Effector memory CD8-positive, alpha-beta T cell (primary cell): ENCODE data around the gene NME9.

ENCODE experiments used
- ATAC-seq: fragments of 150-1000 bp; cut with Tn5 transposase; replicated peaks from 2 replicates; pipeline ENCODE4 v1.10.0; 2021; ENCODE audit warnings: mild to moderate bottlenecking, moderate library complexity
- DNase-seq, 3 experiments: peaks; one replicate each; pipeline ENCODE4 v3.0.0; 2021
- H3K27ac Mint-ChIP-seq, 2 donors: one replicate each; pipeline ENCODE4 v1.8.0; 2022; ENCODE audit warnings: mild to moderate bottlenecking in 2 of 2, mixed read lengths in 2 of 2, moderate library complexity in 2 of 2
- H3K27me3 Mint-ChIP-seq, 2 donors: one replicate each; pipeline ENCODE4 v1.8.0; 2022; ENCODE audit warnings: mixed read lengths in 2 of 2
- H3K36me3 Mint-ChIP-seq: one replicate; pipeline ENCODE4 v1.8.0; 2022; ENCODE audit warnings: mild to moderate bottlenecking, moderate library complexity, mixed read lengths; ENCODE audit not compliant: insufficient read depth
- H3K4me1 Mint-ChIP-seq, 2 donors: one replicate each; pipeline ENCODE4 v1.8.0; 2022; ENCODE audit warnings: low read depth in 2 of 2, mixed read lengths in 2 of 2
- H3K4me3 Mint-ChIP-seq, 2 donors: one replicate each; pipeline ENCODE4 v1.8.0; 2022; ENCODE audit warnings: mild to moderate bottlenecking in 2 of 2, mixed read lengths in 2 of 2, moderate library complexity in 2 of 2
- H3K9me3 Mint-ChIP-seq, 2 donors: one replicate each; pipeline ENCODE4 v1.8.0; 2022; ENCODE audit warnings: mixed read lengths in 2 of 2

Gene NME9

GRCh38 chr3:138314751-138315150, 14.9 kb downstream of the NME9 start:
- Mint-ChIP-seq H3K4me1 (no peaks in the 10 kb centered on the region), H3K4me3 (no peak overlapping the region), H3K27ac (no peak overlapping the region), H3K27me3 (peaks cover 0 to 23% of the 10 kb centered on the region in 2 donors), H3K9me3 (peaks cover 5 to 12% of the 10 kb centered on the region in 2 donors), H3K36me3 (no peaks in the 10 kb centered on the region)
- DNase-seq (no peak), ATAC-seq (no peak)

- DNase-seq = no peak
- H3K27ac Mint-ChIP-seq = no peak overlapping the region
- peaks cover 0 to 43% of the 10 kb centered on the region in 2 donors for H3K27me3 Mint-ChIP-seq
- no peak for ATAC-seq
- no peak overlapping the region for H3K4me3 Mint-ChIP-seq
- peaks cover 11 to 29% of the 10 kb centered on the region in 2 donors for H3K9me3 Mint-ChIP-seq
- no peaks in the 10 kb centered on the region for H3K36me3 Mint-ChIP-seq
- no peaks in the 10 kb centered on the region for H3K4me1 Mint-ChIP-seq
Observed at GRCh38 chr3:138310494-138310893, 19.2 kb downstream of the NME9 start.

- Mint-ChIP-seq H3K27me3 (peaks cover 0 to 43% of the 10 kb centered on the region in 2 donors), H3K27ac (no peak overlapping the region), H3K4me1 (no peaks in the 10 kb centered on the region), H3K36me3 (no peaks in the 10 kb centered on the region), H3K4me3 (no peak overlapping the region), H3K9me3 (peaks cover 11 to 29% of the 10 kb centered on the region in 2 donors)
- DNase-seq (no peak), ATAC-seq (no peak)
Observed at GRCh38 chr3:138308783-138309182, 20.9 kb downstream of the NME9 start.

GRCh38 chr3:138307899-138308298, 21.8 kb downstream of the NME9 start:
- H3K27ac Mint-ChIP-seq = no peak overlapping the region
- no peak for ATAC-seq
- H3K9me3 Mint-ChIP-seq = peaks cover 11 to 29% of the 10 kb centered on the region in 2 donors
- H3K27me3 Mint-ChIP-seq = peaks cover 0 to 41% of the 10 kb centered on the region in 2 donors
- no peak for DNase-seq
- H3K4me3 Mint-ChIP-seq = no peak overlapping the region
- H3K4me1 Mint-ChIP-seq = no peaks in the 10 kb centered on the region
- H3K36me3 Mint-ChIP-seq = no peaks in the 10 kb centered on the region

GRCh38 chr3:138303474-138303873, 26.2 kb downstream of the NME9 start:
- ATAC-seq (no peak), DNase-seq (no peak)
- no peak overlapping the region for H3K4me3 Mint-ChIP-seq
- no peaks in the 10 kb centered on the region for H3K36me3 Mint-ChIP-seq
- no peak overlapping the region for H3K27ac Mint-ChIP-seq
- H3K9me3 Mint-ChIP-seq = peaks cover 7 to 15% of the 10 kb centered on the region in 2 donors
- peaks cover 0 to 19% of the 10 kb centered on the region in 2 donors for H3K27me3 Mint-ChIP-seq
- H3K4me1 Mint-ChIP-seq = no peaks in the 10 kb centered on the region

- no peak overlapping the region for H3K27ac Mint-ChIP-seq
Observed at GRCh38 chr3:138300647-138301046, 29.0 kb downstream of the NME9 start.

GRCh38 chr3:138297876-138298275, 31.8 kb downstream of the NME9 start:
- H3K4me3 Mint-ChIP-seq = no peak overlapping the region
- no peak for DNase-seq
- peak overlapping the region; percentile 46 to 77 for H3K27ac Mint-ChIP-seq
- peaks cover 0 to 5% of the 10 kb centered on the region in 2 donors for H3K4me1 Mint-ChIP-seq
- H3K27me3 Mint-ChIP-seq = no peaks in the 10 kb centered on the region
- H3K36me3 Mint-ChIP-seq = peaks cover 10% of the 10 kb centered on the region
- H3K9me3 Mint-ChIP-seq = no peaks in the 10 kb centered on the region
- no peak for ATAC-seq

More at GRCh38 chr3:138300647-138301046, 29.0 kb downstream of the NME9 start:
- no peaks in the 10 kb centered on the region for H3K9me3 Mint-ChIP-seq
- no peaks in the 10 kb centered on the region for H3K4me1 Mint-ChIP-seq
- ATAC-seq (no peak), DNase-seq (no peak)
- H3K4me3 Mint-ChIP-seq = no peak overlapping the region
- no peaks in the 10 kb centered on the region for H3K27me3 Mint-ChIP-seq
- H3K36me3 Mint-ChIP-seq = peaks cover 10% of the 10 kb centered on the region

- peaks cover 0 to 5% of the 10 kb centered on the region in 2 donors for H3K4me1 Mint-ChIP-seq
- ATAC-seq = peak; percentile 93
- H3K27me3 Mint-ChIP-seq = no peaks in the 10 kb centered on the region
- peaks cover 10% of the 10 kb centered on the region for H3K36me3 Mint-ChIP-seq
- H3K9me3 Mint-ChIP-seq = no peaks in the 10 kb centered on the region
- peak overlapping the region; percentile 46 to 77 for H3K27ac Mint-ChIP-seq
- peak overlapping the region in 1 of 2 donors; percentile 12 for H3K4me3 Mint-ChIP-seq
- peak in 1 of 3 experiments; percentile 12 for DNase-seq
Observed at GRCh38 chr3:138297059-138297607, 32.5 kb downstream of the NME9 start.

- H3K27me3 Mint-ChIP-seq = no peaks in the 10 kb centered on the region
- peak overlapping the region; percentile 46 to 77 for H3K27ac Mint-ChIP-seq
- peaks cover 0 to 5% of the 10 kb centered on the region in 2 donors for H3K4me1 Mint-ChIP-seq
- DNase-seq (no peak), ATAC-seq (peak; percentile 52)
- H3K4me3 Mint-ChIP-seq = peak overlapping the region in 1 of 2 donors; percentile 12
- H3K36me3 Mint-ChIP-seq = peaks cover 10% of the 10 kb centered on the region
- no peaks in the 10 kb centered on the region for H3K9me3 Mint-ChIP-seq
Observed at GRCh38 chr3:138296639-138297038, 33.0 kb downstream of the NME9 start.

- Mint-ChIP-seq H3K36me3 (peaks cover 10% of the 10 kb centered on the region), H3K9me3 (no peaks in the 10 kb centered on the region), H3K4me3 (no peak overlapping the region), H3K4me1 (no peaks in the 10 kb centered on the region), H3K27me3 (no peaks in the 10 kb centered on the region), H3K27ac (peak overlapping the region; percentile 1 to 39)
- ATAC-seq (no peak), DNase-seq (no peak)
Observed at GRCh38 chr3:138289701-138290100, 40.0 kb downstream of the NME9 start.

- Mint-ChIP-seq H3K36me3 (peaks cover 10% of the 10 kb centered on the region), H3K4me1 (no peaks in the 10 kb centered on the region), H3K27ac (no peak overlapping the region), H3K4me3 (no peak overlapping the region), H3K27me3 (no peaks in the 10 kb centered on the region), H3K9me3 (no peaks in the 10 kb centered on the region)
- ATAC-seq (no peak), DNase-seq (no peak)
Observed at GRCh38 chr3:138289260-138289659, 40.4 kb downstream of the NME9 start.

- Mint-ChIP-seq H3K27me3 (no peaks in the 10 kb centered on the region), H3K4me1 (peaks cover 1 to 3% of the 10 kb centered on the region in 2 donors), H3K36me3 (peaks cover 16% of the 10 kb centered on the region), H3K27ac (no peak overlapping the region), H3K9me3 (no peaks in the 10 kb centered on the region), H3K4me3 (no peak overlapping the region)
- ATAC-seq (no peak), DNase-seq (no peak)
Observed at GRCh38 chr3:138284957-138285477, 44.6 kb downstream of the NME9 start.

- ATAC-seq (no peak), DNase-seq (no peak)
- Mint-ChIP-seq H3K36me3 (peaks cover 15% of the 10 kb centered on the region), H3K27ac (peak overlapping the region in 1 of 2 donors; percentile 10), H3K4me1 (peaks cover 1 to 3% of the 10 kb centered on the region in 2 donors), H3K27me3 (no peaks in the 10 kb centered on the region), H3K4me3 (no peak overlapping the region), H3K9me3 (no peaks in the 10 kb centered on the region)
Observed at GRCh38 chr3:138284079-138284478, 45.6 kb downstream of the NME9 start.

GRCh38 chr3:138282836-138283235, 46.8 kb downstream of the NME9 start:
- no peak overlapping the region for H3K4me3 Mint-ChIP-seq
- H3K27ac Mint-ChIP-seq = peak overlapping the region in 1 of 2 donors; percentile 10
- no peaks in the 10 kb centered on the region for H3K27me3 Mint-ChIP-seq
- H3K4me1 Mint-ChIP-seq = peaks cover 1 to 3% of the 10 kb centered on the region in 2 donors
- peaks cover 8% of the 10 kb centered on the region for H3K36me3 Mint-ChIP-seq
- no peaks in the 10 kb centered on the region for H3K9me3 Mint-ChIP-seq
- no peak for DNase-seq
- no peak for ATAC-seq
